GM21528 (cell line): Measurements from ENCODE around the gene SRP19.
"Not testable (repeated sequence)": the region's sequence is repeated elsewhere in the genome, so short reads cannot be mapped to it uniquely, and the experiment has no call there.

Experiments
- ATAC-seq: cut with Tn5 transposase; IDR thresholded peaks from one replicate; pipeline ENCODE4 v1.9.1; 2021; ENCODE audit warnings: mild to moderate bottlenecking, moderate library complexity; ENCODE audit not compliant: unreplicated experiment, low FRiP score

The SRP19 gene

GRCh38 chr5:112860929-112861637, at the start of gene SRP19:
Gene SRP19, plus strand, starts transcription at chr5:112861287. Its CDS starts 90 bp downstream, at chr5:112861377.
- peak; percentile 98 for ATAC-seq

GRCh38 chr5:112812549-112812948, 48.5 kb upstream of the SRP19 start:
- no peak for ATAC-seq

- no peak for ATAC-seq
Observed at GRCh38 chr5:112820246-112820645, 40.8 kb upstream of the SRP19 start.

GRCh38 chr5:112822456-112822855, 38.6 kb upstream of the SRP19 start:
- no peak for ATAC-seq

- ATAC-seq = no peak
Observed at GRCh38 chr5:112823181-112823580, 37.9 kb upstream of the SRP19 start.

- ATAC-seq = no peak
Observed at GRCh38 chr5:112823656-112824055, 37.4 kb upstream of the SRP19 start.

GRCh38 chr5:112824197-112824596, 36.9 kb upstream of the SRP19 start:
- ATAC-seq = no peak

GRCh38 chr5:112830378-112830777, 30.7 kb upstream of the SRP19 start:
- no peak for ATAC-seq

- ATAC-seq = no peak
Observed at GRCh38 chr5:112833971-112834370, 27.1 kb upstream of the SRP19 start.

GRCh38 chr5:112844489-112844888, 16.6 kb upstream of the SRP19 start:
- ATAC-seq = no peak

GRCh38 chr5:112846556-112846955, 14.5 kb upstream of the SRP19 start:
- no peak for ATAC-seq

GRCh38 chr5:112847306-112847705, 13.8 kb upstream of the SRP19 start:
- no peak for ATAC-seq

GRCh38 chr5:112848116-112848811, 12.8 kb upstream of the SRP19 start:
- ATAC-seq = peak; percentile 99

GRCh38 chr5:112849912-112850311, 11.2 kb upstream of the SRP19 start:
- no peak for ATAC-seq

- ATAC-seq = no peak
Observed at GRCh38 chr5:112854651-112855050, 6.4 kb upstream of the SRP19 start.

GRCh38 chr5:112857866-112858265, 3.2 kb upstream of the SRP19 start:
- ATAC-seq = no peak

GRCh38 chr5:112860571-112860928, 537 bp upstream of the SRP19 start:
- not testable (repeated sequence) for ATAC-seq

GRCh38 chr5:112861638-112861985, 525 bp downstream of the SRP19 start:
- no peak for ATAC-seq

- ATAC-seq = no peak
Observed at GRCh38 chr5:112862085-112862484, 998 bp downstream of the SRP19 start.

GRCh38 chr5:112863549-112863948, 2.5 kb downstream of the SRP19 start:
- ATAC-seq = no peak

- no peak for ATAC-seq
Observed at GRCh38 chr5:112865128-112865527, 4.0 kb downstream of the SRP19 start.

- ATAC-seq = no peak
Observed at GRCh38 chr5:112866739-112867138, 5.7 kb downstream of the SRP19 start.
